ENCODE data around the gene CTNND1.

The CTNND1 gene

GRCh38 chr11:57762235-57762861 is 746 bp downstream of the CTNND1 start:
- peak in 1 of 2 donors; percentile 31 for DNase-seq

- peak in 1 of 2 donors; percentile 42 for DNase-seq
Observed at GRCh38 chr11:57763568-57763967, 2.0 kb downstream of the CTNND1 start.

- no peak for DNase-seq
Observed at GRCh38 chr11:57764021-57764420, 2.4 kb downstream of the CTNND1 start.

- DNase-seq = no peak
Observed at GRCh38 chr11:57764566-57764965, 3.0 kb downstream of the CTNND1 start.

- DNase-seq = no peak
Observed at GRCh38 chr11:57764972-57765371, 3.4 kb downstream of the CTNND1 start.

- DNase-seq = no peak
Observed at GRCh38 chr11:57770793-57771192, 9.2 kb downstream of the CTNND1 start.

GRCh38 chr11:57771365-57771764 is 9.8 kb downstream of the CTNND1 start:
- DNase-seq = no peak

GRCh38 chr11:57772562-57772961 is 11.0 kb downstream of the CTNND1 start:
- no peak for DNase-seq

GRCh38 chr11:57773026-57773598 is 11.5 kb downstream of the CTNND1 start:
- DNase-seq = no peak

- no peak for DNase-seq
Observed at GRCh38 chr11:57775491-57775890, 13.9 kb downstream of the CTNND1 start.

- no peak for DNase-seq
Observed at GRCh38 chr11:57776031-57776521, 14.5 kb downstream of the CTNND1 start.

GRCh38 chr11:57776577-57777210 is 15.1 kb downstream of the CTNND1 start:
- DNase-seq = no peak

- no peak for DNase-seq
Observed at GRCh38 chr11:57777969-57778317, 16.3 kb downstream of the CTNND1 start.

GRCh38 chr11:57778318-57779037 is 16.9 kb downstream of the CTNND1 start:
- DNase-seq = peak; percentile 74 to 84

- DNase-seq = peak; percentile 37 to 69
Observed at GRCh38 chr11:57779276-57779675, 17.7 kb downstream of the CTNND1 start.

GRCh38 chr11:57781529-57781943 is 19.9 kb downstream of the CTNND1 start:
- no peak for DNase-seq

GRCh38 chr11:57785072-57785471 is 23.5 kb downstream of the CTNND1 start:
- no peak for DNase-seq

GRCh38 chr11:57786436-57786835 is 24.8 kb downstream of the CTNND1 start:
- DNase-seq = no peak

GRCh38 chr11:57787006-57787604 is 25.5 kb downstream of the CTNND1 start:
- no peak for DNase-seq

GRCh38 chr11:57787920-57788702 is 26.5 kb downstream of the CTNND1 start:
- DNase-seq = peak; percentile 21 to 47

GRCh38 chr11:57788703-57789088 is 27.1 kb downstream of the CTNND1 start:
- DNase-seq = no peak

- DNase-seq = no peak
Observed at GRCh38 chr11:57791321-57792059, 29.9 kb downstream of the CTNND1 start.

Measured in hippocampal formation (tissue), 2 donors.